ENCODE results near the gene ALMS1.

DNA sequence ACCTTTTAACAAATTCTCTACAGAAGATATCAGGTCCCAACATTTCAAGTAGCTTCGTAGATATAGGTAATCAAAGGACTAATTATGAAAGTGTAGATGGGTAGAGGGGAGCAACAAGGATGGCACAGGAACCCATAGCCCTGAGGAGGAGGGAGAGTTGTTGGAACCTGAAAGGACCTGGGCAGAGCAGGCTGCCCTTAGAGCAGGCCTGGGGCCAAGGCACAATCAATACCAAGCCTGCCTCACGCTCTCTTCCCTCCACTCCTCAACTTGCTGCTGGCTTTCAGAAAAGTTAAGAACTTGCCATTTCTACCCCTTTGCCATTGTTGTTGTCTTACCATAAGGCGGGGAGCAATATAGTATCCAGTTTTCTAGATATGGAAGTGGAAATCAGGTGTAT lies 266.7 kb downstream of the ALMS1 start:
- no peak for TF ChIP-seq EP300 (IDR thresholded peaks at IDR 0.05)
- TF ChIP-seq, protein P1, sequence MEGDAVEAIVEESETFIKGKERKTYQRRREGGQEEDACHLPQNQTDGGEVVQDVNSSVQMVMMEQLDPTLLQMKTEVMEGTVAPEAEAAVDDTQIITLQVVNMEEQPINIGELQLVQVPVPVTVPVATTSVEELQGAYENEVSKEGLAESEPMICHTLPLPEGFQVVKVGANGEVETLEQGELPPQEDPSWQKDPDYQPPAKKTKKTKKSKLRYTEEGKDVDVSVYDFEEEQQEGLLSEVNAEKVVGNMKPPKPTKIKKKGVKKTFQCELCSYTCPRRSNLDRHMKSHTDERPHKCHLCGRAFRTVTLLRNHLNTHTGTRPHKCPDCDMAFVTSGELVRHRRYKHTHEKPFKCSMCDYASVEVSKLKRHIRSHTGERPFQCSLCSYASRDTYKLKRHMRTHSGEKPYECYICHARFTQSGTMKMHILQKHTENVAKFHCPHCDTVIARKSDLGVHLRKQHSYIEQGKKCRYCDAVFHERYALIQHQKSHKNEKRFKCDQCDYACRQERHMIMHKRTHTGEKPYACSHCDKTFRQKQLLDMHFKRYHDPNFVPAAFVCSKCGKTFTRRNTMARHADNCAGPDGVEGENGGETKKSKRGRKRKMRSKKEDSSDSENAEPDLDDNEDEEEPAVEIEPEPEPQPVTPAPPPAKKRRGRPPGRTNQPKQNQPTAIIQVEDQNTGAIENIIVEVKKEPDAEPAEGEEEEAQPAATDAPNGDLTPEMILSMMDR (IDR thresholded peaks at IDR 0.05): no peak
- TF ChIP-seq POLR2A (IDR thresholded peaks at IDR 0.05; ENCODE audit: low read length): no peak
- TF ChIP-seq CHD4 (IDR thresholded peaks at IDR 0.05; ENCODE audit: borderline replicate concordance): no peak
- TF ChIP-seq, protein P2, sequence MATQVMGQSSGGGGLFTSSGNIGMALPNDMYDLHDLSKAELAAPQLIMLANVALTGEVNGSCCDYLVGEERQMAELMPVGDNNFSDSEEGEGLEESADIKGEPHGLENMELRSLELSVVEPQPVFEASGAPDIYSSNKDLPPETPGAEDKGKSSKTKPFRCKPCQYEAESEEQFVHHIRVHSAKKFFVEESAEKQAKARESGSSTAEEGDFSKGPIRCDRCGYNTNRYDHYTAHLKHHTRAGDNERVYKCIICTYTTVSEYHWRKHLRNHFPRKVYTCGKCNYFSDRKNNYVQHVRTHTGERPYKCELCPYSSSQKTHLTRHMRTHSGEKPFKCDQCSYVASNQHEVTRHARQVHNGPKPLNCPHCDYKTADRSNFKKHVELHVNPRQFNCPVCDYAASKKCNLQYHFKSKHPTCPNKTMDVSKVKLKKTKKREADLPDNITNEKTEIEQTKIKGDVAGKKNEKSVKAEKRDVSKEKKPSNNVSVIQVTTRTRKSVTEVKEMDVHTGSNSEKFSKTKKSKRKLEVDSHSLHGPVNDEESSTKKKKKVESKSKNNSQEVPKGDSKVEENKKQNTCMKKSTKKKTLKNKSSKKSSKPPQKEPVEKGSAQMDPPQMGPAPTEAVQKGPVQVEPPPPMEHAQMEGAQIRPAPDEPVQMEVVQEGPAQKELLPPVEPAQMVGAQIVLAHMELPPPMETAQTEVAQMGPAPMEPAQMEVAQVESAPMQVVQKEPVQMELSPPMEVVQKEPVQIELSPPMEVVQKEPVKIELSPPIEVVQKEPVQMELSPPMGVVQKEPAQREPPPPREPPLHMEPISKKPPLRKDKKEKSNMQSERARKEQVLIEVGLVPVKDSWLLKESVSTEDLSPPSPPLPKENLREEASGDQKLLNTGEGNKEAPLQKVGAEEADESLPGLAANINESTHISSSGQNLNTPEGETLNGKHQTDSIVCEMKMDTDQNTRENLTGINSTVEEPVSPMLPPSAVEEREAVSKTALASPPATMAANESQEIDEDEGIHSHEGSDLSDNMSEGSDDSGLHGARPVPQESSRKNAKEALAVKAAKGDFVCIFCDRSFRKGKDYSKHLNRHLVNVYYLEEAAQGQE (IDR thresholded peaks at IDR 0.05): no peak
- TF ChIP-seq, protein P3, sequence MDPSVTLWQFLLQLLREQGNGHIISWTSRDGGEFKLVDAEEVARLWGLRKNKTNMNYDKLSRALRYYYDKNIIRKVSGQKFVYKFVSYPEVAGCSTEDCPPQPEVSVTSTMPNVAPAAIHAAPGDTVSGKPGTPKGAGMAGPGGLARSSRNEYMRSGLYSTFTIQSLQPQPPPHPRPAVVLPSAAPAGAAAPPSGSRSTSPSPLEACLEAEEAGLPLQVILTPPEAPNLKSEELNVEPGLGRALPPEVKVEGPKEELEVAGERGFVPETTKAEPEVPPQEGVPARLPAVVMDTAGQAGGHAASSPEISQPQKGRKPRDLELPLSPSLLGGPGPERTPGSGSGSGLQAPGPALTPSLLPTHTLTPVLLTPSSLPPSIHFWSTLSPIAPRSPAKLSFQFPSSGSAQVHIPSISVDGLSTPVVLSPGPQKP (IDR thresholded peaks at IDR 0.05; ENCODE audit: low read depth, low read length): no peak
- TF ChIP-seq, protein P4, sequence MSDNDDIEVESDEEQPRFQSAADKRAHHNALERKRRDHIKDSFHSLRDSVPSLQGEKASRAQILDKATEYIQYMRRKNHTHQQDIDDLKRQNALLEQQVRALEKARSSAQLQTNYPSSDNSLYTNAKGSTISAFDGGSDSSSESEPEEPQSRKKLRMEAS (IDR thresholded peaks at IDR 0.05): no peak
- no peak for TF ChIP-seq TP53 (CRISPR knock-in tag; IDR thresholded peaks at IDR 0.05)
- no peak for TF ChIP-seq CBX8 (IDR thresholded peaks at IDR 0.05)
- TF ChIP-seq ESRRA (IDR thresholded peaks at IDR 0.05; ENCODE audit: borderline replicate concordance, low read length): no peak
